Measurements from ENCODE around the gene TSHZ1.

The TSHZ1 gene

DNA sequence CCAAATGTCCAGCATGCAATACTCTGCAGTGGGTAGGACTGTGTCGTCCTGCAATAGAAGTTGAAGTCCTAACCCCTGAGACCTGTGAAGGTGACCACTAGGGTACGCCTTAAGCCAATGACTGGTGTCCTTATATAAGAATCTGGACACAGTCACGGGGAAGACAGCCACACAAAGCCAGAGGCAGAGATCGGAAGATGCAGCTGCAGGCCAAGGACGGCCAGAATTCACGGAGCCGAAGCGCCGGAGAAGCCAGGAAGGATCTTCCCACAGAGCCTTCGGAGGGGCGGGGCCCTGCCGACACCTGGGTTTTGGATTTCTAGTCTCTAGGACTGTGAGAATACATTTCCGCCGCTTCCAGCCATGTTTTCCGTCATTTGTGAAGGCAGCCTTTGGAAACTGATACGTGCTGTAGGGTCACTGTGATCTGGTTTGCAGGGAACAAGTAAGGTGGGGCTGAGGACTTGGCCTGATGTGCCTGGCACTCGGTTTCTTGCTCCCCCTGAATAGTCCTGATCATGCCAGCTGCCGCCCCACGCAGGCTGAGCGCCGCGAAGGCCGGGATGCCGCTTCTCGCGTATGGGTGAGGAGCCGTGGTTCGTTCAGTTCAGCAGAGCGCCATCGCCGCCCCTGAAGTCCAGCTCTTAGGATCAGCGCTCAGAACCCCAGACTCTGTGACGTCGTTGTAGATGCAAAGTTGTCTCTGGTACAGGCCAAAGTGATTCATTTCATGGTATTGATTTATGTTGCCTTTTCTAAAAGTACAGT, 40.4 kb upstream of the TSHZ1 start:
- H3K4me3 ChIP-seq (replicated peaks in 1 of 2; ENCODE audit: low read depth in 2 of 2, low read length in 2 of 2), result no peak overlapping the region
- TF ChIP-seq, protein P1, sequence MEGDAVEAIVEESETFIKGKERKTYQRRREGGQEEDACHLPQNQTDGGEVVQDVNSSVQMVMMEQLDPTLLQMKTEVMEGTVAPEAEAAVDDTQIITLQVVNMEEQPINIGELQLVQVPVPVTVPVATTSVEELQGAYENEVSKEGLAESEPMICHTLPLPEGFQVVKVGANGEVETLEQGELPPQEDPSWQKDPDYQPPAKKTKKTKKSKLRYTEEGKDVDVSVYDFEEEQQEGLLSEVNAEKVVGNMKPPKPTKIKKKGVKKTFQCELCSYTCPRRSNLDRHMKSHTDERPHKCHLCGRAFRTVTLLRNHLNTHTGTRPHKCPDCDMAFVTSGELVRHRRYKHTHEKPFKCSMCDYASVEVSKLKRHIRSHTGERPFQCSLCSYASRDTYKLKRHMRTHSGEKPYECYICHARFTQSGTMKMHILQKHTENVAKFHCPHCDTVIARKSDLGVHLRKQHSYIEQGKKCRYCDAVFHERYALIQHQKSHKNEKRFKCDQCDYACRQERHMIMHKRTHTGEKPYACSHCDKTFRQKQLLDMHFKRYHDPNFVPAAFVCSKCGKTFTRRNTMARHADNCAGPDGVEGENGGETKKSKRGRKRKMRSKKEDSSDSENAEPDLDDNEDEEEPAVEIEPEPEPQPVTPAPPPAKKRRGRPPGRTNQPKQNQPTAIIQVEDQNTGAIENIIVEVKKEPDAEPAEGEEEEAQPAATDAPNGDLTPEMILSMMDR (IDR thresholded peaks at IDR 0.05; ENCODE audit: low read depth, low read length), result no peak
- no peak for DNase-seq (ENCODE audit: low read depth in 2 of 2)

- TF ChIP-seq, protein P1 (IDR thresholded peaks at IDR 0.05; ENCODE audit: low read depth, low read length), result no peak
- no peak for DNase-seq (ENCODE audit: low read depth in 2 of 2)
- no peak overlapping the region for H3K4me3 ChIP-seq (replicated peaks in 1 of 2; ENCODE audit: low read depth in 2 of 2, low read length in 2 of 2)
Observed at GRCh38 chr18:75170916-75171315, 39.7 kb upstream of the TSHZ1 start.

DNA sequence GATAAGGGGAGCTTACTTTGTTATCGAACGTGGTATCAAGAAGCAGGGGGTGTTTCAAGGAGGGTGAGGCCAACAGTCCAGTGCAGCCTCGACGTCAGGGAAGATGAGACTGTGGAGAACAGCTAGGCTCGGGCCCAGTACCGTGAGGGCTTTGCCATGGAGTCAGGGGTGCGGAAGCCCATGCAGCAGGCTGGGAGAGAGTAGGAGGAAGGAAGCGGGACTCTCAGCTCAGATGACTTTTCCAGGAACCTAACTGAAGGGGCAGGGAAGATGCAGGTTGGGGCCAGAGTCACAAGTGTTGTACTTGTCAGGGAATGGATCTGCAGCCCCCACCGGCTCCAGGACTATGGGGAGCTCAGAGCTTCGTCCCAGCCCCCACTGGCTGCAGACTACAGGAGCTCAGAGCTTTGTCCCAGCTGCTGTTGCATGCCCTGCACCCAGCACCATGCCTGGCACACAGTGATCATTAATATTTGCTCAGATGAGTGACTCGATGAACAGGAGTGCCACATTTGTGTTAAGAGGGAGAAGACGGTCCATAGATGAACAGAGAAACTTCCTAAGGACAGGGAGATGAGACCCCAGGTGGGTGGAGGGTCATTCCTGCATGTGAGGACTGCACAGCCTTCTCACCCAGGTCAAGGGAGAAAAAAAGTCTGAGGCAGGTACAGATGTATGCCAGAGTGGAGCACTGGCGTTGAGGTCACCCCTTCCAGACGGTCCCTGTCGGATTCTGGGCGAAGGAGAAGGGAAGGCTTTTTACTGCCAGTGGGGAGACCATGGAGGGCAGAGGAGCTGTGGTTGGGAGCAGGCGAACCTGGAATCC, 38.1 kb upstream of the TSHZ1 start:
- TF ChIP-seq, protein P1 (IDR thresholded peaks at IDR 0.05; ENCODE audit: low read depth, low read length), result no peak
- no peak for DNase-seq (ENCODE audit: low read depth in 2 of 2)
- no peak overlapping the region for H3K4me3 ChIP-seq (replicated peaks in 1 of 2; ENCODE audit: low read depth in 2 of 2, low read length in 2 of 2)

DNA sequence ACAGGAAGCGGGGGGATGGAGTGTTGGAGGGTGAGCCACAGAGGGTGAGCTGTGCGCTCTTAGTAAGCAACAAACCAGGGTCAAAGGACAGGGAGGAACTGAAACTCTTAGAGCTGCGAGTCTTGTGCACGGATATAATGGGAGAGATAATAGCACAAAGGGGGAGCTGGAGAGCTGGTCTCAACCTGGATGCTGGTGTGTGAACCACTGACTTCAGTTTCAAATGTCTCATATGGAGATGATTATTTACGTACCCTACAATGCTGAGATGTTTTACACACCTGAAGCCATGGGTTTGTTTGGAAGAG, 37.5 kb upstream of the TSHZ1 start:
- H3K4me3 ChIP-seq (replicated peaks in 1 of 2; ENCODE audit: low read depth in 2 of 2, low read length in 2 of 2), result no peak overlapping the region
- peak; percentile 3 to 5 for DNase-seq (ENCODE audit: low read depth in 2 of 2)
- TF ChIP-seq, protein P1 (IDR thresholded peaks at IDR 0.05; ENCODE audit: low read depth, low read length), result peak; percentile 4

GRCh38 chr18:75173738-75174137, 36.9 kb upstream of the TSHZ1 start:
- DNase-seq (ENCODE audit: low read depth in 2 of 2), result no peak
- no peak overlapping the region for H3K4me3 ChIP-seq (replicated peaks in 1 of 2; ENCODE audit: low read depth in 2 of 2, low read length in 2 of 2)
- TF ChIP-seq, protein P1 (IDR thresholded peaks at IDR 0.05; ENCODE audit: low read depth, low read length), result no peak

GRCh38 chr18:75176849-75177248, 33.7 kb upstream of the TSHZ1 start:
- H3K4me3 ChIP-seq (replicated peaks in 1 of 2; ENCODE audit: low read depth in 2 of 2, low read length in 2 of 2), result no peak overlapping the region
- TF ChIP-seq, protein P1 (IDR thresholded peaks at IDR 0.05; ENCODE audit: low read depth, low read length), result no peak
- no peak for DNase-seq (ENCODE audit: low read depth in 2 of 2)
